GM21576 (cell line): Measurements from ENCODE around the gene FCHO2.

Source experiments
- ATAC-seq: cut with Tn5 transposase; IDR thresholded peaks from one replicate; pipeline ENCODE4 v1.9.1; 2021; ENCODE audit warnings: mild to moderate bottlenecking, moderate library complexity; ENCODE audit not compliant: unreplicated experiment

Gene FCHO2

DNA sequence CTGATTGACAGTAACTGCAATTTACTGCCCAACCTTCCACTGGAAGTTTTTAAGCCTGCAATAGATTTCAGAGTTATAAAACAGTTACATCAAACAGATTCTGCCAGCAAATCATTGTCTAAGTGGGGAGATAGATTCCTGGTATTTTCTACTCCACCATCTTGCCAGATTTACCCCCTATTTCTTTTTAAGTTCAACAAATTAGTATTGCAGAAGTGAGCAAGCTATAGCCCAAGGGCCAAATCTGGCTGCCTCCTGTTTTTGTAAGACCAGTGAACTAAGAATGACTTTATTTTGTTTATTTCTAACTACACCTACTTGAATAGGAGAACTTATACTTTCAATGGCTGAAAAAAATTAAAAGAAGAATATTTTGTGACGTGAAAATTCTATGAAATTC, 155.7 kb downstream of the FCHO2 start:
- ATAC-seq: no peak

DNA sequence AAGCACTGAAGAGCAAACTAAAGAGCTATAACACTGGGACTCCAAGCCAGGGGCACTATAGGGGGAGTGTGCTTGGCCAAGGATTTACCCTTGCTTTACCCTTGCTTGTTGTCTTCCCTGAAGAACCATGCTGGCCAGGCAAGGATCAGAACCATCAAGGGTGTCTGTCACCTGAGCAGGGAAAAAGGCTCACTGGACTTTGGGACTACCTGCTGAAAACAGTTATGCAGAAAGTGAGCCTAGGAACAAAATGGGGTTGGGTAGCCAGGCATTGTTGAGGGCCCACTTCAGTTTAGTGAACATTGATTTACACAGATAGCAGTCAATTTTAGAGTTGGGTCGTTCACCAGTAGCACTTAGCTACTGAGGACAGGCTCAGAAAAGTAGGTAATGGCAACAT, 156.5 kb downstream of the FCHO2 start:
- ATAC-seq: no peak

DNA sequence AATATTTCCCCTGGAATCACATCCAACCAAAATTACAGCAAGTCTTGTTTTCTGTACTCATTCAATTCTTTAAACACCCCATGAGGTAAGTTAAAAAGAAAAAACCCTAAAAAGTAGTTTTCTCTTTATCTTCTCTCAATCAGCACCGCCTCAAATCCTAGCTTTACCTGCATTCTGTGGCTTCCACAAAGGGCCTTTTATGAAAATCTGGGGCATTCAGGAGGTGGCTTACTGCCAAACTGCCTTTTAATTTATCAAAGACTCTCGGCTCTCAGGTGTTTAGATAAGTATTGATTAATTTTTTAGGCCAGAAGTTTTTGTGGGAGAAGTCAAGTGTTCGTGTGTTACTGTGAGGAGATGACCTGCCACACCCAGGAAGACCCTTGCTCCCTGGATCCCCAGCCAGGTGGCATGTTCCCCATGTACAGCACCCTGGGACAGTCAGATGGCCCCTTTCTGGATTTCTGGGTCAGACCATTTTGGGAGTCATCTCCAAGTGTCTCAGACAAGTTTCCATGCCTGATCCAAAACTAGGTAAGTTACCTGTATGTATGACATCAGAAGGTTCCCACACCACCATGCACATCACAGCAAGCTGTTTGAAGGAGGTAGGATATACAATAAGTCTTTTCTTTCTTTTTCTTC, 158.3 kb downstream of the FCHO2 start:
- ATAC-seq: no peak

DNA sequence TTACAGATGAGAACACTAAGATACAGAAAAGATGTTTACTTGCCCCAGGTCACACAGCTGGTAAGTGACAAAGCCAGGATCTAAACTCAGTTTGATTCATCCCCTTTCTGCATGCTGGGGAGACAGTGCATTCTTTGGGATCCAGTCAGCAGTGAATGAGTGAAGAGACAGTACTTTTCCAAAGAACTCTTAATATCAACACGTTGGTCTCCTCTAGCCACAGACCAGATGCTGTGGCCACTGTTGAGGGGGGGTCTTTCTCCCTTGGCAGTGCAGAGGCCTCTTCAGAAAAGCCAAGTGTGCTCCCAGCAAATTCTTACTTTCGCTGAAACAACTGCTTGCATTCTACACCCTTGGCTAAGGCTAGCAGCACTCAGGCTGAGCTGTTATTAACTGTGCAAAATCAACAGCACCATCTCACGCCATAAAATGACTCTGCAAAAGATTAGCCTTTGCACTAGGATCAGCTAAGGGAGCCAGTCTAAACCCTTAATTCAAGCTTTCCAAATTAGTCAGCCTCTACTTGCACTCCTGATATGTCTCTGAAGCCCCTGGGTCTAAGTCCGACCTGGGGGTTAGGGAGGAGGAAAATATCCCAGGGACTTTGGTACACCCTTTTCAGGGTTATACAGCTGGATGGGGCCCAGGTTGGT, 159.7 kb downstream of the FCHO2 start:
- ATAC-seq: no peak

DNA sequence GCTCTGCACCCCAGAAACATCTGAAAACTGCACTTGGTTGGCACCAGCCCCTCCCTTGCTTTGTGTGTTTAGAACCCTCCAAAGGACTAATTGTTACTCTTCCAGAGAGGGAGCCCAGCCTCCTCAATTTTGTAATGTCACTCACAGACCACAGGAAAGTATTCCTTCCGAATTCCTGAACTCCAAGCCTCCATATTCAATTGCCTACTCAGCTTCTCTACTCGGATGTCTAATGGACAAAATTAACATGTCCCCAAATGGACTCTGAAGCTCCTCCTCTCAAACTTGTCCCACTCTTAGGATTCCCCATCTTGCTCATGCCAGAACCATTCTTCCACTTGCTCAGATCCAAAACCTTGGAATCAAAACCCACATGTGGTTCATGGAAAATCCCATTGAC, 160.7 kb downstream of the FCHO2 start:
- ATAC-seq: no peak

DNA sequence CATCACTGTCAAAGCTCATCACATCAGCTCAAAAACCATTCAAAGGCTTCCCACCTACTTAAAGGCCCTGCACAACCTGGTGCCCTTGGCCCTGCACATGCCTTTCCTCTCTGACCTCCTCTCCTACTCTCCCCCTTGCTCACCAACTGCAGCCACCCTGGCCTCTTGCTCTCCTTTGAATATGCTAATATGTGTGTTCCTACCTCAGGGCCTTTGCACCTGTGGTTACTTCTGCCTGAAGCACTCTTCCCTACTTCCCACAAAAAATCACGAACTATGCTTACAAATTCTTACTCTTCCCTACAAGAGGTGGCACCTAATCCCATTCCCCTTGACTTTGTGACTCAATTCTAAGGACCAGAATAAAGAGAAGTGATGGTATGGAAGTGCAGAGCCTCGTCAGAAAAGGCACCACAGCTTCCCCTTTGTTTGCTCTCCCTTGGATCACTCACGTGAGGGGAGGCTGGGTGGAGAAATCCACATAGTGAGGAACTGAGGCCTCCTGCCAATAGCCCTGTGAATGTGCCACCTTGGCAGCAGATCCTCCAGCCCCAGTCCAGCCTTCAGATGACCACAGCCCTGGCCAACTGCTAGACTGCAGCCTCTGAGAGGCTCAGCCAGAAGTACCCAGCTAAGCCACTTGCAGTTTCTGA, 161.4 kb downstream of the FCHO2 start:
- ATAC-seq: no peak

DNA sequence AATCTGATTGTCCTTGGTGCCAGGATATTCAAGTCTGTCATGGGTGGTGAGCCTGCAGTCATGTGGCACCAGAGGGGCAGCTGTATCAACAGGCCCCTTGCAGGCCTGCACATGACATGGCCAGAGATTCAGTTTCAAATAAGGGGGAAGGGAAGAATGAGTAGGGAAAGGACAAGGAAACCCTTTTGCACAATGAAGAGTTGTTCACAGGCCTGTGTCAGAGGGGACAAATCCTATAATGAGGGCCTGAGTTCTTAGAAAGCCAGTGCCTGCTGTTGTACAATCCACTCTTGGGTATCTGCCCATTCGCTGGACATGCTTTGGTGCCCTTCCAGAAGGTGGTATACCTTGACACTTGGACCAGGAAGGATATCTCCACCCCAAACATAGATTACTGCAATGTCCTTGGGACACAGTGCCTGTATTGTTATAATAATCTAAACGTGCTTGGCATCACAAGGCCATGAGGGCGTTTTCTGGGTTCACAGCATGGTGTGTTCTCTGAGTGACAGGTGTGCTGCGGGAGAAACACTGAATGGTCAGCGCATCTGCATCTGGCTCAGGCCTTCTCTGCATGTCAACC, 162.6 kb downstream of the FCHO2 start:
- ATAC-seq: no peak

DNA sequence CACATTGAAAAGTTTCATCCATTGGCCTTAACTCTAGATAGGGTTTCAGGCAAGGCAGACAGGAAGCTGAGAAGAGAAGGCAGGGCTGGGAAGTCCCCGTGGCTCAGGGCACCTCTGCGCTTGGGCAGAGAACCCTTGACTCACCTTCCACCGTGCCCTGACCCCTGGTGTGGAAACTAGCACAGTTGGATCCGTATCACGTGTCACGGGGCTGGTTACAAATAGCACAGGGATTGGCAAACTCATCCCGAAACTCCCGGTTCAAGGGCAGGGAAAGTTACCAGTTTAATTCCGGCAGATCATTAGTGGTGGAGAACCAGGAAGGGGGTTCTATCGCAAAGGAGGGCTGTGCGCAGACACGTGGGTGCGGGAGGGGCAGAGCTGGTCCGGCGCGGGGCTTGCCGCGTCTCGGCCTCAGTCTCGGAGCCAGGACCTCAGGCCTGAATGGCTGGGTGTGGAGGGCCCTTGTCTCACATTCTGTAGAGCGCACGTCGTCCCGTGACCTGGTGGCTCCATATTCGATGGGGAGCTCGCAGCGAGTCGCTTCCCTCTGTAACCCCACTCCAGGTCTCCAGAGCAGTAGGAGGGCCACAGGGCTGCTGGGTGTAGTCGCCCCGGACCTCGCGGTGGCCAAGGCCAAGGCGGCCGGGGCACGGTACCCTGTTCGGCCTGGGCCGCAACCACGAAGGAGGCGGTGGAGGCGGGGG, 163.8 kb downstream of the FCHO2 start:
- ATAC-seq: no peak

DNA sequence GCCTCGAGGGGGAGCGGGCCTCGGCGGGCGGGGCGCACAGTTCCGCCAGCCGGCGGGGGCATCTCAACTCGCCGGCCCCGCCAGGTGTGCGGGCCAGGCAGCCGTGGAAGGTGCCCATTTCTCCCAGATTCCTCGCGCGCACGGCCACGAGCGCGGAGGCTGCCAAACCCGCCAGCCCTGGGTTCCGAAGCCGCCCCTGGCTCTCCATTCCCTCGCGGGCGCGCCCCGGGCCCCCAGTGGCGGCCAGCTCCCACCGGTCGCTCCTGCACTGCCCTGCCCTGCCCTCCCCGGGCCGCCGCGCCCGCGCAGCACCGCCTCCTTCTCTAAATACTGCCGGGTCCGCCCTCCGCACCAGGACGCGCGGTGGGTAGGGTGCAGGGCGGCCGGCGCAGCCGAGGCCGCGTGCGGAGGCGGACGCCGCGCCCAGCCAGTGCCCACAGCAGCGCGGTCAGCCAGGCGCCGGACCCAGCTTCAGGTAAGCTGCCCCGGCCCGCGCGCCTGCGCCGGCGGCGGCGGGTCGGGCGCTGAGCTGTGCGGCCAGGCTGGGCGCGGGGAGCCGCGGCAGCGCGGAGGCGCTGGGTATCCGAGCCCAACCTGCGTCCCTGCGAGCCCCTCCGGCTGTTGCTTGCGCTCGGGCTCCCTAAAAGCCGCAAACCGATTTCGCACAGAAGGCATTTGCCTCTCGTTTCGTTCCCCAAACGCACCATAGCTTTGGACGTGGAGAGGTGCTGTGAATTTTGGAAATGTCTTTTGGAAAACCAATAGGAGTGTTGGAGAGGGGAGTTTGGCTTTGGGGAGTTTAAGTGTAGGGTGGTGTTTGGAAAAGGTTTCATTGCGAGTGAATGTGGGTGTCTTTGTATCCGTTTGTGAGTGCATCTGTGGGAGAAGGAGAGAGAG, 164.6 kb downstream of the FCHO2 start, which contains the start of gene TMEM171:
Gene TMEM171 (plus strand): TSS at position 354 of the 897 bp plus-strand sequence. CDS start 2,799 bp downstream, outside the sequence.
- ATAC-seq: no peak

DNA sequence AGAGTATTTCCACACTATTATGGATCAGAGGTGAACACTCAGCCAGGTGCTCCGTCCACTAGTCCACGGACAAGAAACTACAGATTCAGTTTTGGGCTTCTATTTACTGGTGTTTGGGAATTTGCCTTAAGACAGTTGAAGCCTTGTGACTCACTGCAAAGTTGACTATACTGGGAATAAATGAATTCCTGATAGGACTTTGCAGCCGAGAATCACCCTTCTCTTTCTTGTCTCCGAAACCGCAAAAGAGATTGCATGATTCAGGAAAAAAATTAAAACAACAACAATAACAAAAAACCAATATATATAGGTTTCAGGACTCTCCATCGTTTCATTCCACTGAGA, 165.2 kb downstream of the FCHO2 start:
- no peak for ATAC-seq

DNA sequence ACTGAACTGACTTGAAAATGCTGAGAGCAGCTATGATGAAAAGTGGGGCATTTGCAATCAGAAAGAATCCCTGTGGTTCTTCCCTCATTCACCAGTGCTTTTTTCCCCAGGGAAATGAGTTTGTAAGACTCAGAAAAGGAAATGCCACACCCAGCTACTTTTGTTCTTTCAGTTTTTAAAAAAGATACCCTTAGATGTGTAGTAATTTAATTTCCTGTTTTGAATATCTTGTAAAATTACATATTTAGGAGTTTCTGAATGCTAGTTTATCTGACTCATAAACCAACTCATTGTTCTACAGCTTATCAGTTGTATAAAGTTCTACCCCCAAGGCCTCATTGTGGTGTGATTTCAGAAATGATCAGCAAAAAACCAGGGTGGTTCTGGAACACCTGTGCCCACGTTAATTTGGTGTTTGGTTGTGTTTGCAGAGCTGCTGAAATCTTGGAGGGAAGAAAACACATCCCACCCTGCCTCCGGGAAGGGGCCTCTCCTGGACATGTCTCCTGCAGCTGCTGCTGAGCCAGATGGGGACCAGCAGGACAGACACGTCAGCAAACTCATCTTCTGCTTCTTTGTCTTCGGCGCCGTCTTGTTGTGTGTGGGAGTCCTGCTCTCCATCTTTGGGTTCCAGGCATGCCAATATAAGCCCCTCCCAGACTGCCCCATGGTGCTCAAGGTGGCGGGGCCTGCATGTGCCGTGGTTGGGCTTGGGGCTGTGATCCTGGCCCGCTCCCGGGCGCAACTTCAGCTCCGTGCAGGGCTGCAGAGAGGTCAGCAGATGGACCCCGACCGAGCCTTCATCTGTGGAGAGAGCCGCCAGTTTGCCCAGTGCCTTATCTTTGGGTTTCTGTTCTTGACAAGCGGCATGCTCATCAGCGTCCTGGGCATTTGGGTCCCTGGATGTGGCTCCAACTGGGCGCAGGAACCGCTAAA, 167.3 kb downstream of the FCHO2 start:
- no peak for ATAC-seq

DNA sequence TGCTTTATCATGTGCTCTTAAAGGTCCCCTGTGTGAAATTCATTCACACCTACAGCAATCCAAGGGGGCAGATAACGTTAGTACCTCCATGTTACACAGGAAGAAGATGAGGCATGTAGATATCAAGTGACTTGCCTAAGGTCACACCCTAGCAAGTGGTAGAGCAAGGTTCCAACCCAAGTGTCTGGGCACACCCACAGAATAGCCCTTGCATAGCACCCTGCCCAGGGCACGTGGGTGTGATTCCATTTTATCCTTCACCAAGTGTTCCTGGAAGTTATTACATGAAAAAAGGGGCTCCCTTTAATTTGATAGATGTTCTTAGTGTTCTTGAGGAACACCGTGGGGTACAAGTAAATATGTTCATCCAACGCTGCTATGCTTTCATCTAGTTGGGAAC, 169.4 kb downstream of the FCHO2 start:
- ATAC-seq: no peak

DNA sequence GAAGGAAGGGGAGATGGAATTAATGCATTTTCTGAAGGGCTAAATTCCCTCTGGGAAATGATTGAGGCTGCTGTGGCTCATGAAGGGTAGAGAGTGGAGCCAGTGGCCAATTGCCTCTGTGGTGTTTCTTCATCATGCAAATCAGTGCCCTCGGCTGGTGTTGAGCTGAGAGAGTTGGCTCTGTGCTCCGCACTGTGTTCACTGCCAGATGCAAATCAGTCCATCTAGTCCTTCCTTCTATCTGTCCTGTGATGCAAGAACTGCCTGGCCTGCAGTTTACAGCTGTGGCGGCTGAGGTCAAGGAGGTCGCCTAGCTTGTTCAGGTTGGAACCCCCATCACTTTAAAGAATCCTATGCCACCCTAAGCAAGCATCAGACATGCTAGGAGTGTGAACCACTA, 170.5 kb downstream of the FCHO2 start:
- ATAC-seq: no peak

DNA sequence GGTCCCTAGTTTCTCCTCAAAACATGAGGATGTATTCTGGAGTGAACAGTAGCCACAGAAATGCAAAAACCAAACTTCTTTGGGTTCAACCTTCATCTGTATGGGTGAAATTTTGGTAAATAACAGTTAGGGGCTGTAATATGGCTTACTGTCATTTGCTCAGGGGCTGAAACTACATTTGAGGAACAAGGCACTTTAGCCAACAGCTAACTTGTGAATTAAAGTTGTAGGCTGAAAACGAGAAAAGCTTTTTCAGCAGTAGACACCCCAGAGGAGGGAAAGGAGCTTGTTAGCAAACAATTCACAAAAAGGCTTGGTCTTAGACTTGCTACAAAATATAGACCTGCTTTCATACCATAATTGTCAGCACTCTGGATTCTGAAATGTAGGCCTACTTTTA, 171.1 kb downstream of the FCHO2 start:
- no peak for ATAC-seq

DNA sequence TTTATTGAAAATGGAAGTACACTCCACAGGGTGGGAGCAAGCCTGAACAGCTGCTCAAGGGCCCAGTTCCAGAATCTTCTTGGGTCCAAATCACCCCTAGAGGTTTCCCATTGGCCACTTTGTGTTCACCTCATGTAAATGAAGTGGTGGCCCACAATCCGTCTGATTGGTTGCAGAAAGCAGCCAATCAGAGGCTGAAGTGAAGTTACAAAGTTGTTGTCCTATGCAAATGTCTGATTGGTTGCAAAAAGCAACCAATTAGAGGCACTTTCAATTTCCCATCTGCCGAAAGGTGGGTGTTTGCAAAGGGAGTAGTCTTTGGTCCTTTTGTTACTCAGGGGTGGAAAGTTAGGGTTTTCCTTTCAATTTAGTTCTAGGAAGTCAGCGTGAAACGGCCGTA, 173.3 kb downstream of the FCHO2 start:
- ATAC-seq: no peak

DNA sequence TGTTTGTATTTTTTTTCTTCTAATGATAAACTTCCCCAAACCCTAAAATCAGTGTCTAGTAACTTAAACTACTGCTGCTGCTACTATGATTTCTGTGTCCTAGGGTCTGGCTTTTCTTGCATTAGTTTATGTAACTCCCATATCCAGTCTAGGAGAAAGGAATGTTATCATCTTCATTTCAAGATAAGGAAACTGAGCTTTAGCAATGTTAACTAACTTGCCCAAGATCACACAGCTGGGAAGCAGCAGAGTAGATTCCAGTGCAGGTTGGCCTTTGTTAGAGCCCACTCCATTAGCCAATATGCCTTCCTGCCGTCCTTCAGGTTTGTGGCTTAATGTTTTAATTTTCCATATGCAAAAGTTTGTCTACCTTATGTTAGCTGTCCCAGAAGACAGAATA, 175.0 kb downstream of the FCHO2 start:
- ATAC-seq: no peak

DNA sequence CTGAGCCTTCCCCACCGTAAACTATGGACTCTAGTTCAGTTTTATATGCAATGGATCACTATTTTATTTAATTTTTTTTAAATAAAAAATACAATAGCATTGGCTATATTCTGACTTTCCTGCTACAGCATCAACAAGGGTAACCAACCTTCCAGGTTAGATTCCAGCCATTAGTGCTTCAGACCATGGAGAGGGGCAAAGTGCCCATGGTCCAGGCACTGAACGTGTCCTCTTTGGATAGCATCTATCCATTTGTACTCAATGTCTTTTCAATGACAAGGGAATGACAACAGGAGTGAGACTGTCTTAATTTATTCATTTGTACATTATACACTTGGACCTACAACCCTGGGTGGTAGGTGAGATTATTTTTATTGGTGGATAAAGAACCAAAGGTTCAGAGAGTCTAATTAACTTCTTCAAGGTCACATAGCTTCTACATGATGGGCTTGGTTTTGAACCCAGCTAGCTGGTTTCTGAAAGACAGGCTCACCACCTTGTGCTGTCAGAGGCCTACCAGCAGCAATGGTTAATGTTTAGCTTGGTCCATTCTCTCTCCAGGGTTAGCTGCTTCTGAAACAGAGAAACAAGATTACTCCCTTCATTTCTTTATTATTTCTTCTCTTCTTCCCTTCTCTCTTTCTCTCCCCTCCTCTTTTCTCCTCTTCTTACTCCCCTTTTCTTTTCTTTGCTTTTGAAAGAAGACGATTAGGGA, 176.0 kb downstream of the FCHO2 start:
- no peak for ATAC-seq

DNA sequence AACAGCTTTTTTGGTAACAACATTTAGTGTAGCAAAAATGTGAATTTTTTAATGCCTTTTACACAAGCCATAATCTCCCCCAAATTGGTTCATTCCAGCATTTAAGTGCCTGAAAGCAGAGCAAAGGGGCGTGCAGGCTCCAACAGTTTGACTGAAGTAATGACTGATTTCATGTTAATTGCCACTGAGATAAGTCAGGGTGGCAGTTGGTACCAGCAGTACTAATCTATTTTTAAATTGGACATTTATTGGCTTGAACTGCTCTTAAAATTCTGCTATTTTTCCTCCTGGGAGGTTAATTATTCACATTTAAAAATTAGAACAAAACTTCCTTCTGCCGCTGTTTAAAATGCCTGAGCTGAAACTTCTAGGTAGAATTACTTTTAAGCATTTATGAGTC, 176.9 kb downstream of the FCHO2 start:
- no peak for ATAC-seq

DNA sequence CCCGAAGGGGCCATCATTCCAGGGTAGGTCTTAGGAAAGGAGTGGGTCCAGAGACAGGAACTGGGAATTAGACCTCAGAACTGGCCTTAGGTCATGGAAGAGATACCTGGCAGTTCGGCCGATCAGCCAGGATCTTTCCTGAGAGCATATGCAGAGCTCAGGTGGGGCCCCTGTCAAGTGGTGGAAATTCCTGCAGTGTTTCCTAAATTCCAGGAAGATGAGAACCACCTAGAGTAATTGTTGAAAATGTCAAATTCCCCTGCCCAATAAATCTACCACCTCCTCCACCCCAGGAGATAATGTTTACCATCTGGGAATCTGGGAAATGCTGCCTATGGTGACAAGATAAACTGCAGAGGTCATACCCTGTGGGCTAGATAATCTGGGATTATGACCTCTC, 179.2 kb downstream of the FCHO2 start:
- ATAC-seq: no peak
